HG03432 (cell line): ENCODE results near the gene MSX2.

Experiments used
- ATAC-seq: cut with Tn5 transposase; IDR thresholded peaks from one replicate; pipeline ENCODE4 v1.9.1; 2021; ENCODE audit warnings: mild to moderate bottlenecking, moderate library complexity; ENCODE audit not compliant: unreplicated experiment

The MSX2 gene

DNA sequence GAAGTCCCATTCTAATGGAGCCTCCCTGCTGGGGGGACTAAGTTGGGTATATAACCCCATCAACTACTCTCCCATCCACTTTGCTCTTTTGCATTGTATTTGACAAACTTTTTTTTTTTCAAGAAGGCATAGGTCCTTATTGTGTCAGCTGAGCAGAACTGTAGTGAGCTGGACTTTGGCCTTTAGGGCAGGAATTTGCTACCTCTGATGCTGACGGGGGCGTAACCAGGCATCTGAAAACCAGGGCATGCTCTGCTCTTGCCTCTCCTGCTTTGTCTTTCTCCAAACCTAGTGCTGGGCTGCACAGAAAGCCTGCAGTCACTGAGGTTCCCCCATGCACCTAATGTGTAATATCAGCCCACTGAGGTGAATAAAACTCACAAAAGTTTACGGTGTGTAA, 49.0 kb downstream of the MSX2 start:
- no peak for ATAC-seq

DNA sequence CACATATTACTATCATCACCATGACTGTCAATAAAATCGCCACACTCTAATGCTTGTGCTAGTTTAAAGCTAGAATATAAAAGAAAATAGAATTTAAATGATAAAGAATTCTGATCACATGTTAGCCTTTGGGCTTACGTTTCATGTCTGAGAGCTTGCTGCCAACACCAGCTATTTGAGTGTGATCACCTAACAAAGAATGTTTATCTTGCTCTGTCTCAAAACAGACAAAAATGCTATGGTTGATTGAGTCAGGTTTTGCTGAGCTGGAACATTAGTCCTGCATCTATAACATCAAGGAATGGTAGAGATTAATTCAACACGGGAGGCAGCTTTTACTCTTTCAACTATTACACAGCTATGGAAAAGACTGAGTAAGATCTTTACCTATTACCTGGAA, 50.7 kb downstream of the MSX2 start:
- ATAC-seq: no peak

DNA sequence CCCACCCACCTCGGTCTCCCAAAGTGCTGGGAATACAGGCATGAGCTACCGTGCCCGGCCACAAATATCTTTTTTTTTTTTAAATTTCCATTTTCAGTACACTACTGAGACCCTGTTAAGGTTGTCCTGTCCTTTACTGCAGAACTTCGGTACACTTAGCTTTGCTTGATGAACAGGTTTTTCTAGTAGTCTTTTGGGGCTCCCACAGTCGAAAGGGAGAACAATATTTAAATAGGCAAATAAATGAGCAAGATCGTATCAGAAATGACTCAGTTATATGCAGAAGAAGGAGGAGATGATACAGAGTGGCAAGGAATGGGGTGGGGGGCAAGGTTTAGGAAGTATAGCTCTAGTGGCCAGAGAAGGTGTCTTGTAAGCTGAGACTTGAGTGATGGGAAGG, 52.7 kb downstream of the MSX2 start:
- ATAC-seq: no peak

DNA sequence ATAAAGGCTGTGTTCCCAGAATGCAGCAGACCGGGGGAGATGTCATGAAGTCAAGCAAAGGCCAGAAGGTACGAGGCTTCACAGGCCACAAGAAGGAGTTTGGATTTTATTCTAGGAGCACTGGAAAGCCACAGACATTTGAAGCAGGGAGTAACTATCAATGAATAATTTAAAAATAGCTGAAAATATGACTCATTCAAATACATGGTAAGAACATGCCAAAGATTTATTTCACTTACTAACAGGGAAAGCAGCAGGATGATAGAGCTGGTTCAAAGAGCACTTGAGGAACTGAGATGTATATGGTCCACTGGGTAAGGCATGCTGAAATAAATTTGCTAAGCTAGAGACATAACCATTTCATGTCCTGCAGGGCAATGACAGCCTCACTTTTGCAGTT, 53.2 kb downstream of the MSX2 start:
- ATAC-seq: no peak
